IPS-18a (cell line): Measurements from ENCODE around the gene MSH5.

Experiments
- H3K27ac ChIP-seq: one replicate; pipeline ENCODE4 v1.5.1; 2013; ENCODE audit warnings: low read length
- H3K27me3 ChIP-seq: one replicate; pipeline ENCODE4 v1.6.1; 2013; ENCODE audit warnings: mild to moderate bottlenecking, low read length; ENCODE audit not compliant: control insufficient read depth, insufficient read depth
- H3K36me3 ChIP-seq: one replicate; pipeline ENCODE4 v1.6.1; 2013; ENCODE audit warnings: low read depth, low read length; ENCODE audit not compliant: control insufficient read depth
- H3K4me1 ChIP-seq: one replicate; pipeline ENCODE4 v1.6.1; 2013; ENCODE audit warnings: low read depth, low read length; ENCODE audit not compliant: control insufficient read depth
- H3K4me3 ChIP-seq: one replicate; pipeline ENCODE4 v1.5.1; 2013; ENCODE audit warnings: low read length
- H3K9ac ChIP-seq: one replicate; pipeline ENCODE4 v1.6.1; 2013; ENCODE audit warnings: mild to moderate bottlenecking, low read length, moderate library complexity
- H3K9me3 ChIP-seq: one replicate; pipeline ENCODE4 v1.6.1; 2013; ENCODE audit warnings: low read depth, low read length; ENCODE audit not compliant: control insufficient read depth

Gene MSH5

DNA sequence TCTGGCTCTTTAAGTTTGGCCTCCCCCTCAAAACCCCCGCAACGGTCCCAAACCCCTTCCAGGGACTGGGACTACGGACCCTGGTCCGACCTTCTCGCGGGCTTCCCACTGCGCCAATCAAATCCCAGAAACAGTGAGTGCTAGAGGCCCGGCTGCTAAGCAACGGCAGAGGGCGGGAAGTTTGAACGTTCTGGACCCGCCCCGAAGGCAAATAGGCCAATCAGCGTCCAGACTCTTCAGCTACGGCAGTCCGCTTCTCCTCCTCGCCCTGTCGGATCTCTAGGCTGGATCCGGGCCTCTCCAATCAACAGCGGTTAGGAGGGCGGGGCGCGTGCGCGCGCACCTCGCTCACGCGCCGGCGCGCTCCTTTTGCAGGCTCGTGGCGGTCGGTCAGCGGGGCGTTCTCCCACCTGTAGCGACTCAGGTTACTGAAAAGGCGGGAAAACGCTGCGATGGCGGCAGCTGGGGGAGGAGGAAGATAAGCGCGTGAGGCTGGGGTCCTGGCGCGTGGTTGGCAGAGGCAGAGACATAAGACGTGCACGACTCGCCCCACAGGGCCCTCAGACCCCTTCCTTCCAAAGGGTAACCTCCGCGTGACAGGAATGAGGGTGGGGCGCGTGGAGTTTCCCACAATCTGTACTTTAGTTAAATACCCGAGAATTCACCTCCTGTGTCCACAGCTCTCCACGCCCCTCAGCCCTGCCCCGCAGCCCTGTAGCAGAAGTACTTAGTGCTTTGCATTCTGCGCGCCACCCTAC is at the start of gene MSH5:
Gene MSH5 (plus strand): TSS at position 367 of the 758 bp plus-strand sequence. CDS start 462 bp downstream, outside the sequence.
- H3K9ac ChIP-seq = peak within 1 kb of the TSS; percentile 97
- peak within 1 kb of the TSS; percentile 97 for H3K27ac ChIP-seq
- H3K9me3 ChIP-seq = no peaks in the 10 kb centered on the region
- peaks cover 27% of the 10 kb centered on the region for H3K4me1 ChIP-seq
- peak within 1 kb of the TSS; percentile 72 for H3K4me3 ChIP-seq
- H3K27me3 ChIP-seq = no peaks in the 10 kb centered on the region
- peaks cover 5% of the 10 kb centered on the region for H3K36me3 ChIP-seq

DNA sequence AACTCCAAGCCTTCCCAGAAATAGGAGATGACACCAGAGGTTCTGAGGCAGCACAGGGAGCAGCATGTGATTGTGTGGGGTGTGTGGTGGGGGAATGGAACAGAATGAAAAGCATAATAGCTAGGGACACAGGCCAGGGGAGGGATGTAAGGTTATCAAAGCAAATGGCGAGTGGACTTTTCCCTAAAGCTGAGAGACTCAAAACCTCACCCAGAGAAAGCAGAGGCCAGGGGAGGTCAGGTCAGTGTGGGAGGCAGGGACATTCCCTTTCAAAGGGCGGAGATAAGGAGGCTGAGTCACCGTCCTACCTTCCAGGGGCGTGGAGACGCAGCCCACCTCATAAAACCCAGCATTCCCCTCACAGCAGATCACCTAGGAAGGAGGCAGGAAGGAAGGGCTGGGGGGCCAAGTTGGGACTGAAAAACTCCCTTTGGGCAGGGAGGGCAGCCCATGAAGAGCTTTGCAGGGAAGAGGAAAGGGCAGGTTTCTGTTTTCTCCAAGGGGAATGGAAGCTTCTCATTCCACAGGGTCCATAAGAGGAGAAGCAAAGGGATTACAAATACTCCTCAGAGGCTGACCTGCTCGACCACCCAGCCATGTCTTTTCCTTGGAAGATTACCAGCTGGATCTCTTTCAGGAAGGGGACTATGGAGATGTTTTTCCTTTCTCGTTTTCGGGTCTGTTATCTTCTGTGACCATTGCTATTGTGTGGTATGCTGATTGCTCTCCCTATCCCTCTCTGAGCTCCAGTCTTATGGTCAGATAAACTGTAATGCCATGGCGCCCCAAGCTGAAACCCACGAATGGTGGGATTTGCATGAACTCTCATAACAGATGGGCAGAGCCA is 49.4 kb upstream of the MSH5 start:
- Histone ChIP-seq H3K4me1 (no peaks in the 10 kb centered on the region), H3K9me3 (no peaks in the 10 kb centered on the region), H3K36me3 (peaks cover 12% of the 10 kb centered on the region), H3K4me3 (no peak overlapping the region), H3K27ac (no peak overlapping the region), H3K9ac (no peak overlapping the region), H3K27me3 (no peaks in the 10 kb centered on the region)

DNA sequence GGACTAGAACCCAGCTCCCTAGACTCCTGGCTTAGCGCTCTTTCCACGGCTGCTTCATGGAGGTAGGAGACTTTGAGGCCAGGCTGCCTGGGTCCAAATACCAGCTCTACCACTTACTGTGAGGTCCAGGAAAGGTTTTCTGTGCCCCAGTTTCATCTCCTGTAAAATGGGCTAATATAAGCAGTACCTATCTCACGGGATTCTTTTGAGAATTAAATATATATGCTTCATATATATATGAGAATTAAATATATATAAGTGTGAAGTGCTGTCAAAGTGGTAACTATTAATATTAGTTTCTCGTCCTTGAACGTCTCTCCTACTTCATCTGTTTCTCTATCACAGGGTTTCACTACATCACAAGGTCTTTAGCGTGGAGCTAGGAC is 48.7 kb upstream of the MSH5 start:
- Histone ChIP-seq H3K9ac (no peak overlapping the region), H3K36me3 (peaks cover 12% of the 10 kb centered on the region), H3K4me3 (no peak overlapping the region), H3K27ac (no peak overlapping the region), H3K4me1 (no peaks in the 10 kb centered on the region), H3K27me3 (no peaks in the 10 kb centered on the region), H3K9me3 (no peaks in the 10 kb centered on the region)

DNA sequence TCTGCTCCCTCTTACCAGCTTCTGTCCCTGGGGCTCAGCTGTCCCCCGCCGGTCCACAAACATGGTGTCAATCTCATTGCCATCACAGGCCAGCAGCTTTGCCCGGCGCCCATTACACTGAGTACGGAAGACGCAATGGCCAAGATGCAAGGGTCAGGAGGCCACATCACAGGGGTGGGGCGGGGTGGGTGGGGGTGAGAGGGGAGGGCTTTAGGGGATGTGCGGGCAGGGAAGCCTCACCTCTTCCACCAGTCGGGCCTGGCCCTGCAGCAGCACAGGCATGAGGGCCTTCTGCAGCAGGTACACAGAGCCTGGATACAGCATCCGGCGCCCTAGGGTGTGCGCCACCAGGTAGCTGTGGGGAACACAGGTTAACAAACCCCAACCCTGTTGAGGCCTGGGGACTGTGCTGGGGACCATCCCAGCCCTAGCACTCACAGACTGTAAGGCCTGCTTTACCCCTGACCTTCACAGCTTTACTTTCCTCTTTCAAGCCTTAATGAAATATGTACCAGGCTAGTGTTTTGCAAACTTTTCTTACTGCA is 48.2 kb upstream of the MSH5 start:
- Histone ChIP-seq H3K27me3 (no peaks in the 10 kb centered on the region), H3K4me1 (no peaks in the 10 kb centered on the region), H3K4me3 (no peak overlapping the region), H3K9ac (no peak overlapping the region), H3K27ac (no peak overlapping the region), H3K9me3 (no peaks in the 10 kb centered on the region), H3K36me3 (peaks cover 14% of the 10 kb centered on the region)

DNA sequence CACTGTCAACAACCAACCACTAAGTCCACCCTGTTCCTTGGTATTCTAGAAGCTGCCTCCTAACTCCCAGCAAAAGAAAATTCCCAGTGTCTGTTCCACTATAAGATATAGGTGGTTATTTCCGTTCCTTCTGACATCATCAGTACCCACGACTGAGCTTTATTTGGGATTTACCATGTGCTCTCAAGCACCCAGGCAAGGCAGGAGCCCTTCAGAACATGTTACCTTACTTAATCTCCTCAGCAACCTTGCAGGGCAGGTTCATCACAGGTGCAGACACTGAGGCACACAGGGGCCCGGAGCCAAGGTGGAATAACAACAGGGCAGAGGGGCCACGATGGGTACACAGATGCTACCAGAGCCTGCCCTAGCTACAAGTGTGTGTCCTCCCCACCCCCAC is 47.5 kb upstream of the MSH5 start:
- Histone ChIP-seq H3K36me3 (peaks cover 16% of the 10 kb centered on the region), H3K27me3 (no peaks in the 10 kb centered on the region), H3K9ac (no peak overlapping the region), H3K27ac (no peak overlapping the region), H3K9me3 (no peaks in the 10 kb centered on the region), H3K4me3 (no peak overlapping the region), H3K4me1 (no peaks in the 10 kb centered on the region)

DNA sequence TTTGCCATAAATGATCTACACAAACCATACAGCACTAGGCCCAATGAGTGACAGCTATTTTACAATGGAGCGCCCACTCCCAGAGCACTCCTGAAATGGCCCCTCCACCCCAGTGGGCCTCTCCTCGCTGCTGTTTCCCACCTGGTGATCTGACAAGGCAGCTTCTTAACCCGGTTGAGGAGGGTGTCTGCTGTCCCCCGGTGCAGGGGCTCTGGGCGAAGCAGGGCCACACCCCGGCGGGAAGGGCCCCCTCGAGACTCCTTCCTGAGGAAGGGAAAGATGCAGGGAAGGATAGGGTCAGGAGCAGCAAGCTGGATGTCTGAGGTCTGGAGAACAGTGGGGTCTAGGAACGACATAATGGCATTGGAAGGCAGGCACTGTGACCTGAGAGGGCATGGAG is 46.9 kb upstream of the MSH5 start:
- Histone ChIP-seq H3K9me3 (no peaks in the 10 kb centered on the region), H3K27ac (no peak overlapping the region), H3K9ac (no peak overlapping the region), H3K27me3 (no peaks in the 10 kb centered on the region), H3K36me3 (peaks cover 16% of the 10 kb centered on the region), H3K4me1 (no peaks in the 10 kb centered on the region), H3K4me3 (no peak overlapping the region)

DNA sequence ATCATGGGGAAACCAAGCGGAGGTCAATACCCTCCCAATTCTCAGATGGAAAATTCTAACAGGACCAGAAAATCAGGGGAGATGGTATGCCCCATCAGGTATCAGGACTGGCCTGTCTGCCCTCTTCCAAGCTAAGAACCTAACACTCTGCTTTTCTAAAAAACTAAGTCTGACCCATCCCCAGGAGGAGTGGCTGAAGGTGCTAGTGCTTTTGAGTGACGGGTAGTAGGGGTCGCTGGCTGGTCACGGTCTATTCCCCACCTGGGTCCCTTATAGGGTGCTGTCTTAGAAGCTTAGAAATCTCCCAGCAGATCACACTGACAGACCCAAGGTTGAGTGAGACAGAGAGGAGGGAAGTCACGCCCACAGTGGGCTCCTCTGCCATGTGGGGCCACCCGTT is 46.3 kb upstream of the MSH5 start:
- H3K27me3 ChIP-seq = no peaks in the 10 kb centered on the region
- H3K36me3 ChIP-seq = peaks cover 16% of the 10 kb centered on the region
- H3K9me3 ChIP-seq = no peaks in the 10 kb centered on the region
- H3K9ac ChIP-seq = no peak overlapping the region
- H3K4me1 ChIP-seq = no peaks in the 10 kb centered on the region
- no peak overlapping the region for H3K4me3 ChIP-seq
- no peak overlapping the region for H3K27ac ChIP-seq

DNA sequence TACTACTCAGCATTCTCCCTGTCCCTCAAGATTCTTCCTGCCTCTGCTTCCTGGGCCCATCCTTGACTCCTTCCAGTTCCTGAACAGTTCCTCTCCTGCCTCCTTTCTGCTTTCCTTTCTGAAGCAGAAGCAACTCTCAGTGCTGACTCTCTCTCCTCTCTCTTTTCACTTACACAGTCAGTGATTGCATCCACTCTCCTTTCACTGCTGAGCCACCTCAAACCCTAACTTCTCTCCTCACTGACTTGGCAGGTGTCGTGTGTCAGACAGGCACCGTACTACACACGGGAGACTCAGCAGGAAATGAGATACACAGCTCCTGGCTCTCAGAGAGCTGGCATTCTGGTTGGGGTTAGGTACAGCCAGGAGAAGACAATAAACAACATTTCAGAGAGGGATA is 42.2 kb upstream of the MSH5 start:
- H3K27me3 ChIP-seq = no peaks in the 10 kb centered on the region
- no peak overlapping the region for H3K4me3 ChIP-seq
- no peak overlapping the region for H3K27ac ChIP-seq
- H3K9me3 ChIP-seq = no peaks in the 10 kb centered on the region
- peaks cover 13% of the 10 kb centered on the region for H3K36me3 ChIP-seq
- H3K9ac ChIP-seq = no peak overlapping the region
- H3K4me1 ChIP-seq = no peaks in the 10 kb centered on the region

DNA sequence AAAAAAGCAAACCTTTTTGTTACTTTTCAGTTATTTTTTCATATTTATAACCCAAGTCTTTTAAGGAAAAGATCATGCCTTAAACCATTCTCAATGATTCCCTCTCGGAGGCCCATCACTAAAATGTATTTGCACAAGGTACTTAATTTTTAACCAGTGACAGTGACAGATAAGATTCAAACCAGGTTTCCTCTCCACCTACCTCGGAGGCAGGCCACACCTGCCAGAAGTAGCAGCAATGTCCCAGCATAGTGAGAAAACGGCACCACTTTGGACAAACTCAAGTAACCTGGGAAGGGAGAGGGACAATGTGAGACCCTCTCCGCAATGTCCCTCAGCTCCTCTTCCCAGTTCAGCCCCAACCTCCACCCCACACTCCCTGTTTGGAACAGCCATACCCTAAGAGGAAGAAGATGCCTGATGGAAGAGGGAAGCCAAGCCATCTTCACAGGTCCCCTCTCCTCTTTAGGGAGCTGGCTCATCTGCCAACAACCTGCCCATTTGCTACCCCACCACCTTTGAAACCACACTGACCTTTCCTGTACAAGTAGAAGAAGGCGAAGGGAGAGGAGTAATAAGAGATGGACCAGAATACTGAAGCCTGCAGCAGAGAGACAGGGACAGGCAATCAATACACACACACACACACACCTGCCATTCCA is 38.9 kb upstream of the MSH5 start:
- Histone ChIP-seq H3K36me3 (peaks cover 4% of the 10 kb centered on the region), H3K9ac (no peak overlapping the region), H3K9me3 (no peaks in the 10 kb centered on the region), H3K27ac (no peak overlapping the region), H3K4me1 (no peaks in the 10 kb centered on the region), H3K27me3 (no peaks in the 10 kb centered on the region), H3K4me3 (no peak overlapping the region)

DNA sequence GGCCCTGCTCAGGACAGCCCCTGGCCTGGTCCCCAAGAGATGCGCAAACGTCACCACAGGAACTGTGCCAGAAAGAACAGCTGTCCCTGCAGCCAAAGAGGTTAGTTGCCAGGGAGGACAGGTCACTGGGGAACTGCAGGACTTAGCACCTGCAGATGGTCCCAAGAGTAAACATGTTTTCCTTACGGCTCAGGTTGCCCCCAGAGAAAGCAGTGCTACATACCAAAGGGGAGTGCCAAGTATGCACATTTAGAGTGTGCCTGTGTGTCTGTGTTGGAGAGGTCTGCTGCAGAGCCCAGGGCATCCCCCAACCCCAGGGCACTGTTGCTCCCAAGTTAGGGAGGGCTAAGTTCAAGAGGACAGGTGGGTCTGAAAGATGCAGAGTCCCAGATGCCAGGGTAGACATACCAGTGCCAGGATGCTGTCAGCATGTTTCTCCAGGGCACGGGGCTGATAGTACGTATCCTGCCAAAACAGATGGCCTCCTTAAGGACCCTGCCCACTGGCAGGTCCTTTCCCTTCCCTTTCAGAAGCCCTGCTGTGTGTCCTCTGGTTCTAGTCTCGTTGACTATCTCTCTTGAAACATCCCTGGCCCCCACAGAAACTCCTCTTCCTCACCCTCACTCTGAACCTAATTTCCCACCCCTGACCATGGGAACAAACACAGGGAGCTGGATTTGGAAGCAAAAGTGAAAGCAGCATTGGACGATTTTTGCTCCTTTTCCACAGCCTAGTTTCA is 38.0 kb upstream of the MSH5 start:
- Histone ChIP-seq H3K36me3 (no peaks in the 10 kb centered on the region), H3K27ac (no peak overlapping the region), H3K27me3 (no peaks in the 10 kb centered on the region), H3K9me3 (no peaks in the 10 kb centered on the region), H3K4me3 (peak overlapping the region; percentile 97), H3K4me1 (no peaks in the 10 kb centered on the region), H3K9ac (peak overlapping the region; percentile 91)

DNA sequence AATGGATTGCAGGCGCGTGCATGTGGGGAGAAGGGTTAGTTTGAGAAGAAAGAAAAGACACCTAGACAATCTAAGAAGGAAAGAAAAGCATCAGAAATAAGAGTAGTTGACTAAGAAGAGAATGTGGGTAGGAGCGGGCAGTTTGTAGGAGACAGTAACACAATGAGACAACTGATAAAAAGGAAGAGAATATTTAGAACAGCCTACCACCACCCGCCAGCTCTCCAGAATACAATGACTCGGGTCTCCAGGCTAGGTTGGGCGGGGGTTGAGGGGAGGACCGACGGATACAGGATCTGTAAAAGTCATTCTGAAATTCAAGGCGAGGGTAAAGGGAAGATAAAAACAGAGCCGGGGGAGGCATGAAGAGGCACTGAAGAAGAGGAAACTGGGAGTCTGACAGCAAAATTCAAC is 37.4 kb upstream of the MSH5 start:
- H3K4me3 ChIP-seq = peak overlapping the region; percentile 97
- no peak overlapping the region for H3K27ac ChIP-seq
- H3K36me3 ChIP-seq = no peaks in the 10 kb centered on the region
- H3K9ac ChIP-seq = peak overlapping the region; percentile 91
- no peaks in the 10 kb centered on the region for H3K9me3 ChIP-seq
- no peaks in the 10 kb centered on the region for H3K27me3 ChIP-seq
- no peaks in the 10 kb centered on the region for H3K4me1 ChIP-seq
